OCI-LY7 (cell line): ENCODE data around the gene DAPK2.

Experiments used
- CTCF ChIP-seq: fragments of 200-600 bp; sonication (generic); conservative IDR thresholded peaks from 2 replicates; pipeline ENCODE4 v1.5.1; 2014; ENCODE audit warnings: mild to moderate bottlenecking, antibody characterized with exemption, low read length, moderate library complexity, mixed read lengths
- EZH2phosphoT487 ChIP-seq: fragments of 200-600 bp; sonication (generic); IDR thresholded peaks from 2 replicates; pipeline ENCODE4 v1.6.1; 2018; ENCODE audit warnings: low read depth, borderline replicate concordance, mild to moderate bottlenecking, mixed run types, antibody characterized with exemption, low read length, moderate library complexity, mixed read lengths

GRCh38 chr15:64032329-64032728, 14.0 kb downstream of the DAPK2 start:
- TF ChIP-seq CTCF (no peak), EZH2phosphoT487 (no peak)
